ENCODE data around the gene SLC38A9. TPM values are rescaled to one million over a fixed set of nuclear protein-coding genes. Genes with fewer than 3 reads are reported as not detected.

The SLC38A9 gene
- total and polyA plus RNA-seq, 2 of the 8 experiments (the other 6 are each of a cell fraction or from before 2014, with no cell fraction given) = 29.2 to 43.7 TPM

GRCh38 chr5:55747778-55748318 lies 35.7 kb upstream of the SLC38A9 start:
- H4K5ac ChIP-seq (ENCODE audit: insufficient read length, low read depth, low read length) = no peak overlapping the region
- H2BK120ac ChIP-seq (replicated peaks; ENCODE audit: low read depth, low read length) = no peak overlapping the region
- no peak overlapping the region for H3K4me2 ChIP-seq (ENCODE audit: insufficient read depth in 1 of 2, low read depth in 2 of 2, low read length in 2 of 2)
- no peak overlapping the region for H3K27ac ChIP-seq (ENCODE audit: low read depth, low read length)
- DNase-seq (ENCODE audit: low read depth in 1 of 2, low spot score in 2 of 2) (no peak), FAIRE-seq (no peak)
- H3K18ac ChIP-seq (ENCODE audit: extremely low read depth, low read length) = no peak overlapping the region
- H3K4ac ChIP-seq (replicated peaks; ENCODE audit: insufficient read length, low read depth, low read length) = no peak overlapping the region
- ChIA-PET CTCF (ENCODE audit: partially characterized antibody) (no interaction called here), POLR2A (ENCODE audit: partially characterized antibody) (no interaction called here)
- no peak overlapping the region for H3K56ac ChIP-seq (replicated peaks; ENCODE audit: insufficient read length, low read depth, low read length)
- no peak overlapping the region for H2BK5ac ChIP-seq (ENCODE audit: low read depth, low read length)
- H2BK20ac ChIP-seq (ENCODE audit: low read length) = no peak overlapping the region
- no peak overlapping the region for H4K91ac ChIP-seq (replicated peaks; ENCODE audit: insufficient read length, low read length)
- 0 out of 2 replicates have a peak overlapping the region, but pooled peaks have one; percentile 26 for H2AFZ ChIP-seq (ENCODE audit: low read length)
- no peaks in the 10 kb centered on the region for H4K20me1 ChIP-seq (replicated peaks in 1 of 2; ENCODE audit: control insufficient read depth in 1 of 2, insufficient read depth in 2 of 2, low read length in 2 of 2)
- H2BK12ac ChIP-seq (ENCODE audit: low read depth, low read length) = no peak overlapping the region
- no peaks in the 10 kb centered on the region for H3K4me1 ChIP-seq (replicated peaks in 1 of 4; ENCODE audit: control insufficient read depth in 3 of 4, insufficient read depth in 4 of 4, low read length in 3 of 4)
- H3K27me3 ChIP-seq (replicated peaks in 1 of 4; ENCODE audit: control insufficient read depth in 3 of 4, extremely low read depth in 1 of 4, insufficient read depth in 3 of 4, low read length in 3 of 4) = no peaks in the 10 kb centered on the region
- H3K4me3 ChIP-seq (ENCODE audit: extremely low read depth in 1 of 4, insufficient read depth in 2 of 4, low read depth in 3 of 4, low read length in 4 of 4) = no peak overlapping the region
- 77% methylated on average over 2 of the region's 2 CpGs; no CpG with 5 or more reads in 1 of the 2 experiments for WGBS, 2 experiments (ENCODE audit: extremely low coverage in 1 of 2, insufficient coverage in 1 of 2, insufficient read length in 1 of 2, insufficient replicate concordance in 2 of 2, low coverage in 1 of 2, low lambda C conversion rate in 2 of 2, missing lambda C conversion rate in 1 of 2)
- no peaks in the 10 kb centered on the region for H3K36me3 ChIP-seq (ENCODE audit: control insufficient read depth in 2 of 4, insufficient read depth in 4 of 4, low read length in 3 of 4)
- H3K23ac ChIP-seq (ENCODE audit: insufficient read length) = no peak overlapping the region
- no peaks in the 10 kb centered on the region for H3K23me2 ChIP-seq (ENCODE audit: low read depth, low read length)
- no peaks in the 10 kb centered on the region for H3K9me3 ChIP-seq (ENCODE audit: insufficient read depth in 2 of 2, low read depth in 1 of 2, low read length in 1 of 2)
- H4K8ac ChIP-seq (ENCODE audit: extremely low read depth, insufficient read depth, low read length) = no peak overlapping the region
- H3K79me2 ChIP-seq (ENCODE audit: control insufficient read depth in 1 of 2, insufficient read depth in 2 of 2, low read length in 2 of 2) = no peaks in the 10 kb centered on the region
- no peak overlapping the region for H2AK5ac ChIP-seq (ENCODE audit: low read depth, low read length)
- no peak overlapping the region for H2BK15ac ChIP-seq (ENCODE audit: low read length)
- no peaks in the 10 kb centered on the region for H3K79me1 ChIP-seq (ENCODE audit: low read depth, low read length)
- H3K9ac ChIP-seq (replicated peaks in 1 of 4; ENCODE audit: extremely low read depth in 1 of 4, low read depth in 3 of 4, low read length in 3 of 4) = no peak overlapping the region
- no peak overlapping the region for H3K14ac ChIP-seq (ENCODE audit: insufficient read length)
- TF ChIP-seq SUZ12 (IDR thresholded peaks at IDR 0.05; ENCODE audit: low read length) (no peak), CHD2 (IDR thresholded peaks at IDR 0.05; ENCODE audit: low read length) (no peak), EZH2 (IDR thresholded peaks at IDR 0.05; ENCODE audit: low read depth, low read length, severe bottlenecking) (no peak), MAFK (IDR thresholded peaks at IDR 0.05; ENCODE audit: low read depth, low read length) (no peak), HDAC2 (IDR thresholded peaks at IDR 0.05; ENCODE audit: borderline replicate concordance in 1 of 2, low read depth in 2 of 2, low read length in 2 of 2) (no peak), BRCA1 (IDR thresholded peaks at IDR 0.05; ENCODE audit: low read depth, low read length) (no peak), BCL11A (IDR thresholded peaks at IDR 0.05; ENCODE audit: low read depth in 2 of 2, low read length in 2 of 2) (no peak), TEAD4 (IDR thresholded peaks at IDR 0.05; ENCODE audit: low read depth, low read length) (no peak), TCF12 (IDR thresholded peaks at IDR 0.05; ENCODE audit: low read depth, low read length) (no peak), EGR1 (IDR thresholded peaks at IDR 0.05; ENCODE audit: borderline replicate concordance, low read depth, low read length) (no peak)
- TF ChIP-seq, protein P1, sequence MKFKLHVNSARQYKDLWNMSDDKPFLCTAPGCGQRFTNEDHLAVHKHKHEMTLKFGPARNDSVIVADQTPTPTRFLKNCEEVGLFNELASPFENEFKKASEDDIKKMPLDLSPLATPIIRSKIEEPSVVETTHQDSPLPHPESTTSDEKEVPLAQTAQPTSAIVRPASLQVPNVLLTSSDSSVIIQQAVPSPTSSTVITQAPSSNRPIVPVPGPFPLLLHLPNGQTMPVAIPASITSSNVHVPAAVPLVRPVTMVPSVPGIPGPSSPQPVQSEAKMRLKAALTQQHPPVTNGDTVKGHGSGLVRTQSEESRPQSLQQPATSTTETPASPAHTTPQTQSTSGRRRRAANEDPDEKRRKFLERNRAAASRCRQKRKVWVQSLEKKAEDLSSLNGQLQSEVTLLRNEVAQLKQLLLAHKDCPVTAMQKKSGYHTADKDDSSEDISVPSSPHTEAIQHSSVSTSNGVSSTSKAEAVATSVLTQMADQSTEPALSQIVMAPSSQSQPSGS (IDR thresholded peaks at IDR 0.05; ENCODE audit: low read length) = no peak
- TF ChIP-seq, protein P2, sequence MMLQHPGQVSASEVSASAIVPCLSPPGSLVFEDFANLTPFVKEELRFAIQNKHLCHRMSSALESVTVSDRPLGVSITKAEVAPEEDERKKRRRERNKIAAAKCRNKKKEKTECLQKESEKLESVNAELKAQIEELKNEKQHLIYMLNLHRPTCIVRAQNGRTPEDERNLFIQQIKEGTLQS (IDR thresholded peaks at IDR 0.05; ENCODE audit: insufficient read depth, low read depth, low read length) = no peak

Measured in H1 (cell line).